ENCODE results near the gene FAM124B.

- TF ChIP-seq POLR2AphosphoS5 (IDR thresholded peaks at IDR 0.05), result no peak
- TF ChIP-seq CTCF (IDR thresholded peaks at IDR 0.05), result no peak
- no peak for TF ChIP-seq POLR2A (IDR thresholded peaks at IDR 0.05)
Observed at GRCh38 chr2:224378701-224379097, 23.2 kb downstream of the FAM124B start.
